M059J (cell line): ENCODE measurements around the gene CCDC73. TPM values are rescaled to one million over a fixed set of nuclear protein-coding genes. Genes with fewer than 3 reads are reported as not detected.
"Not testable (repeated sequence)": the region's sequence is repeated elsewhere in the genome, so short reads cannot be mapped to it uniquely, and the experiment has no call there.

Experiments used
- DNase-seq: peaks from one replicate; pipeline ENCODE4 v3.0.0-alpha.2; 2012; ENCODE audit warnings: low read depth
- total RNA-seq: library from RNA; depleted of rRNA; stranded (reverse); fragments of >200 nt; shearing (Covaris generic); gene quantifications from 2 replicates; pipeline ENCODE4 v1.2.3, GENCODE V29; 2014

The CCDC73 gene
- total RNA-seq, 1 experiment from 2014 or later = not detected

DNA sequence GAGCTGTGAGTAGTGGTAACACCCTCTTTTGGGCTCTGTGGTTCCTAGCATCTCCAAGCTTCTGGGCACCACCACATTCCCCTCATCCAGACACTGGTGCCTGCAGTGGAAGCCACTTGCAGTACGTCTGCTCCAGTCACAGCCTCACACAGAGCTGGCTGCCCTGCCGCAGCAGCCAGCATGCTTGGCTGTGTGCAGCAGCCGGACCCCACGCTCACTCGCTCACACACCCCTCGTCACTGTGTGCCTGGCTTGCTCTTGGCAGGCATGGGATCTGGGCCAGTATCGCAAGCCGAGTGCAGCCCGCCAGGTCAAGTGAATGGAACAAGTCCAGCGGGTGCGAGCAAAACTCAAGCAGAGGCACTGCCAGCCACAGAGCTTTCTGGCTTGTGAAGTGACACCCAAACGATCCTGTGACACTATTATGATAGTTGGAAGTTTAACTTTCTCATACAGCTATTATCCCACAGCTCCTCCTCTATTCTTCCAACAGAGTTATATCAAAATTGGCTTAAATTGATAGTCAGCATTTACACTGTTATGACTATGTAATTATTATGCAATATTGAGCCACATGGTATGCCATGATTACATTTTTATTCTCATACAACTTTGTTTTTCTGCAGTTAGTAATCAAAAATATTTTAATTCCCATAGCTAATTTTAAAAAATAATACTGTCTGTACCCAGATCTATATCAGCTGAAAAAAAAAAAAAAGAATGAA is 89.0 kb downstream of the CCDC73 start:
- DNase-seq = no peak

DNA sequence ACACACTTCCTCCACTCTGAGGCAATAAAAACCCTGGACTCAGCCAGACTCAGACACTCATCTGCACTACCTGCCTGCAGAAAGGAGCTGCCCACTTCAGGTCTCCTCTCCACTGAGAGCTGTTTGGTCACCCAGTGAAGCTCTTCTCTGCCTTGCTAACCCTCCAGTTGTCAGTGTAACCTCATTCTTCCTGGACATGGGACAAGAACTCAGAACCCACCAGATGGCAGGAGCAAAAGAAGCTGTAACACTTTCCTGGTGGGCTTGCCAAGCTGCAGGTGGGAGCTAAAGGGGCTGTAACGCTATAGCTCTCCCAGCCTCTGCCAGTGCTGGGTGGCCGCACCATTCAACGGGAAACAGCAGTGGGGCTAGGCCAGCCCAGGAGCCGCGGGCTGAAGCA is 89.7 kb downstream of the CCDC73 start:
- DNase-seq = no peak

DNA sequence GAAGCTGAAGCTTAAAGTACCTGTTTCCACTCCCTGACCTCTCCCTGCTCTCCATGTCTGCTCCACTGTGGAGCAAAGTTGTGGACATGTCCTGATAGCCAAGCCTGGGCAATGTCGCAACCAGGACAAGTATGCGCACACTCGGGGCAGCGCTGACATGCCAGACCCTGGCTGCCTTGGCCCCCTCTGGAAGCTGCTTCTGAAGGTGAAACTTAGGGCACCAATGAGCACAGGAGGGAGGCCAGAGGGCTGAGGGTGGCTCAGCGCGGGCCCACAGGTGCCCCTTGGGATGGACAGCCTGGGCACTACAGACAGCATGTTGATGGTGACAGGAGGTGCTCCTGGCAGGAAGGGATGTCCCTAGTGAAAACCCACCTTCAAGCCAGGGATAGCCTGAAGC is 90.2 kb downstream of the CCDC73 start:
- no peak for DNase-seq

DNA sequence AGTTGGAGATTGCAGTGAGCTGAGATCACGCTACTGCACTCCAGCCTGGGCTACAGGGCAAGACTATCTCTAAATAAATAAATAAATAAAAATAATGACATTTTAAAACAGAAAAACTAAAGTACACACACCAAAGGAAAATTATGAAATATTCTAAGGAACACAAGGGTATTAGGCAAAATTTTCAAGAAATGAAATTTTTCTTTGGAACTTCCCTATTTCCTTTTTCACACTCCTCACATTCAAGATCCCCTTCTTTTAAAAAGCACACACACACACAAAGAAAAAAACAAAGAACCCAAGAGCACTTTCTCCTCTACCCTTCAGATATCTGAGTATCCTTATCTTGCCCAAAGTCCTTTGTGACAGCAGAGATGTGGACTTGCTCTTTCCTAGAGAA is 92.8 kb downstream of the CCDC73 start:
- no peak for DNase-seq

DNA sequence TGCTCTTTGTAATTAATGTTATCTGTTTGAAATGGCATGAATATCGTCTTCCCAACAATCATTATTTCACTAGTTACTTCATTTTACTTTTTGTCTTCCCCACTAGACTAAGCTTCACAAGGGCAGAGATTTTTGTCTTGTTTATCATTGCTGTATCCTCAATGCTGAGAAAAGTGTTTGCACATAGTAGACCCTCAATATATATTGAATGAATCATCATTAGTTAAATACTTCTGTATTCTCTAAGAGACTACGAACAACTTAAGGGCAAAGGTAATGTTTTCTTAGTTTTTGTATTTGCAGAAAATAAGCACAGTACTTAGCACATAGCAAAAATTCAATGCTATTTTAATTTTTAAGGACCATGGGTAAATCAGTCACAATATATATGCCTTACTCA is 95.9 kb downstream of the CCDC73 start:
- DNase-seq = no peak

DNA sequence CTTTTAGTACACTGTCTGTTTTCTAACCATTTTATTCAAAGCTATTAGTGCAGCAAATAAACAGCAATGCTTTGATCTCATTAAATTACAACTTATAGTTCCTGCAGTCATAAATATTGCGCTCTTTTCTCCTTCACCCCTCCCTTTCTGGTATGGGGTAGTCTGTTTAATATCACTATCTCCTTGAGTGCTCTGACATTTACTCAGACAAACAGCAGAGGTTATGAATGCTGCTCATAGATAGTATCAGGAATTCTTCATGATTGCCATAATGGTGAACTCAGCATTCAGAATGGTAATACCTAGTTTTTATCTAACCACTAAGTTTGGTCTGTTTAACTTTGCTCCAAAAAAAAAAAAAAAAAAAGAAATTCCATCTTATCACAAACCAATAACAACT is 123.4 kb downstream of the CCDC73 start:
- no peak for DNase-seq

DNA sequence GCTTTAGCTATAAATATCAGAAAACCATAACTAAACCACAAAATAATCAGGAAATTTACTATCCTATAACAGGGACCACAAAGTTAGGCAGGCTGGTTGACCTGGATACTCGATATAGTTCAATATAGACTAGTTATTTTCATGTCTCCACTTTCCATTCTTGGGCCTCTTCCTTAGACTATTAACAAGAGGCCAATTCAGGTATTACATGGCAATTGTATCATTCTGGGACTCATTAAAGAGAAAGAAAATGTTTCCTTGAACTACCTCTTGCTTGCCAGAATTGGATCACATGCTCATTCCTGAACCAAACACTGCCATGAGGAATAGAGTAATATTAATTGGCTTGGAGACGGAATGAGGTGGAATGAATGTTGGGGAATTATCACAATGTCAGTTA is 134.8 kb downstream of the CCDC73 start:
- DNase-seq = peak; percentile 17

DNA sequence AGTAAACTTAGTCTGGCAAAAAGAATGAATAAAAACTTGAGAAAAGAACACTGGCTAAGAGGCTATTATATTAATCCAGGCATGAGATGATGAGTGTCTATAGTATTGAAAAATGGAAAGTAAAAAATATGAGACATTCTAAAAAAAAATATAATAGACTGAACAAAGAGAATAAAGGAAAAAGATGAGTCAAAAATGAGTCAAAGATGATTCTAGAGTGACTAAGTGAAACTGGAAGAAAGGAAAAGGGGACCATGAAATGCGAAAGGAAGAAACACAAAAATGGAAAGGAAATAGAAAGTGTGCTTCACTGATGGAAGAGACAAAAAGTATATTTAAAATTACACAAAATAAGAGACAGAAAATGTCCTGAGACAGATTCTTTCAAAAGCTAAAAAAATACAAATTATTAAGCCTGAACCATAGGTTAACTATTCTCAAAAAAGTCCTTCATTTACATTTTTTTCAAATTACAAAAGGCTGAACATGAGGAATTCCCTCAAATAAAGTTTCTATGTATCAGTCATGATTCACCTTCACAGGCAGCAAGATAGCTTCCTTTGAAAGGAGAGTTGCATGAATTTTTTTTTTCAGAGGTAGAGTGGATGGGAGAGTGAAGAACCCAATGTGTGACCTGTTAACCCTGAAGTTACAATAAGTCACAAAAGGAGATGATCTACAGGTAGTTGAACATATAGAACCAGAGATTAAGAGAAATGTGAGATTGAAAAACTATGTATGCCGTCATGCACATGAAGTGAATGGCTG is 135.6 kb downstream of the CCDC73 start:
- DNase-seq = peak; percentile 63

DNA sequence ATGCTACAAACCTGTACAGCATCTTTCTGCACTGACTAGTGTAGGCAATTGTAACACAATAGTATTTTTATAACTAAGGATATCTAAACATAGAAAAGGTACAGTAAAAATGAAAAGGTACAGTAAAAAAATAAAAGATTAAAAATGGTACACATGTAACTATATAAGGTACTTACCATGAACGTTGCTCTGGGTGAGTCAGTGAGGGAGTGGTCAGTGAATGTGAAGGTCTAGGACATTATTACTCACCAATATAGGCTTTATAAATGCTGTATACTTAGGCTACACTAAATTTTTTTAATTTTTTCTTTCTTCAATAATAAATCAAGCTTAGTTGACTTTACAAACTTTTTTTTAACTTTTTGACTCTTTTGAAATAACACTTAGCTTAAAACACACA is 150.9 kb downstream of the CCDC73 start:
- DNase-seq = peak; percentile 55

DNA sequence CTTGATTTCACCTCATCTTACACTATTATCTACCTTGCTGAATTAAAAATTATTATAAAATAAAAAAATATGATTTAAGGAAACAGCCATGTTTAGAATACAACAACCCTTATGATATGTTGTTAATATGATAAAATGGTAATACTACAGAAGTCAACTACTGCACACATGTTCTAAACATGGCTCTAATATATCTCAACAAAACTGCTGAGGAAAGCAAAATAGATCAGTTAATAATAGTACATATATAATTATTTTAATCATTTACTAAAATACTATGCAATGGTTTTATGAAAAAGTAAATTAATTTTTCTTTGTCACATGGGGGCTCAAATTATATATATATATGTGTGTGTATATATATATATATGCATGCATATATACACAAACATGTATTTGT is 153.1 kb downstream of the CCDC73 start:
- DNase-seq = no peak

DNA sequence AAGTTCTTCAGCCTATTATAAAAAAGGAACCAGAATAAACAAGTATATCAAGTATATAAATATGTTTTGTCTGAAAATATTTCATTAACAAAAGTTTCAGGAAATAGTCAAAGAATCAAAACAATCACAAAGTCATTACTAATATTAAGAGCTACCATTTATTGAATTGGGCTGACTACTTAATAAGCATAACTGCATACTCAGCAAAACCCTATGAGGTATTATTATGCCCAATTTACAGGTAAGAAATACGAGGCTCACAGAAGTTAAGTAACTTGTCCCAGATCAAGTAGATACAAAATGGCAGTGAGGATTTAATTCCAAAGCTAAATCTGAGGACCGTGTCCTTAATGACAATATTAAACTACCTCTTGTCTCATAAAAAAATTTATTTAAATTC is 158.6 kb downstream of the CCDC73 start:
- no peak for DNase-seq

DNA sequence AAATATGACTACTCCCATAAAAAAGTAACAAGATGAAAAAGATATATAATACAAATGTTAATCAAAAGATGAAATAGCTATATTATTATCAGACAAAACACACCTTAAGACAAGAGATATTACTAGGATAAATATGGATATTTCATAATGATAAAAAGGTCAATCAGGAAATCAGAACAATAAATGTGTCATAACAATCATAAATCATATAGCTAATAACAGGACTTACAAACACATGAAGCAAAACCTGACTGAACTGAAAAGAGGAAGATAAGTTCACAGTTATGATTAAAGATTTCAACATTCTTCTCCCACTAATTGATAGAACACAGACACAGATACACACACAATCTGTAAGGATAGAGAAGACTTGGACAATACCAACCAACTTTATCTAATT is 163.6 kb downstream of the CCDC73 start:
- no peak for DNase-seq

DNA sequence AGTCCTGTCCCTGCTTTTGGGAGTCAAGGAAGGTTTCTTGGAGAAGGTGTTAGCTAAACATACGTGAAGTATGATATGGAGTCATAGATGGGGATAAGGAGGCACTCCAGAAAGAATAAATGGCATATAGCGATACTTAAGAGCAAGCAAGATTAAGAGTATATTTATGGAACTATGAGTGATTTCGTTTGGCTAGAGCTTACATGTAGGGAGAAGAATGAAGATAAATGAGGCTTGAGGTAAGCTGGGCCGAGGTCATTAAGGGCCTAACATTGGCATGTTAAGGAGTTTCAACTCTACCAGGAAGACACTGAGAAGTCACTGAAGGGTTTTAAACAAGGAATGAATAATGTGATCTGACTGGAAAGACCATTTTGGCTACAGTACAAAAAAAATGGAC is 177.6 kb downstream of the CCDC73 start:
- no peak for DNase-seq

DNA sequence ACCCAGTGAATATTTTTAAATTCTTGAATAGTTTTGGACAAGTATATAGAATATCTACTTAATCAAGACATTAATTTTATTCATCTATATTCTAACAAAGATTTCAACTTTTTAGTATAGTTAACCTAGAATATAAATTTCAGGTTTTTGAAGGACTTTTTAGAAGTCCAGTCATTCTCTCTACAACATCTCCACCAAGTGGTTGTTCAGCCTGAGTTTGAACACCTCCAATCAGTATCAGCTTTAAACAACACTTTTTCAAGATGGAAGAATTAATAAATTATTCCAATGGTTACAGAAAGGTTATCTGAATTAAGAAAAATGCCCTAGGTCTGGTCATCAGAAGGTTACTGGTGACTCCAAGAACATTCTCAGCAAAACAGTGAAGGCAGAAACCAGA is 179.0 kb downstream of the CCDC73 start:
- peak; percentile 14 for DNase-seq

DNA sequence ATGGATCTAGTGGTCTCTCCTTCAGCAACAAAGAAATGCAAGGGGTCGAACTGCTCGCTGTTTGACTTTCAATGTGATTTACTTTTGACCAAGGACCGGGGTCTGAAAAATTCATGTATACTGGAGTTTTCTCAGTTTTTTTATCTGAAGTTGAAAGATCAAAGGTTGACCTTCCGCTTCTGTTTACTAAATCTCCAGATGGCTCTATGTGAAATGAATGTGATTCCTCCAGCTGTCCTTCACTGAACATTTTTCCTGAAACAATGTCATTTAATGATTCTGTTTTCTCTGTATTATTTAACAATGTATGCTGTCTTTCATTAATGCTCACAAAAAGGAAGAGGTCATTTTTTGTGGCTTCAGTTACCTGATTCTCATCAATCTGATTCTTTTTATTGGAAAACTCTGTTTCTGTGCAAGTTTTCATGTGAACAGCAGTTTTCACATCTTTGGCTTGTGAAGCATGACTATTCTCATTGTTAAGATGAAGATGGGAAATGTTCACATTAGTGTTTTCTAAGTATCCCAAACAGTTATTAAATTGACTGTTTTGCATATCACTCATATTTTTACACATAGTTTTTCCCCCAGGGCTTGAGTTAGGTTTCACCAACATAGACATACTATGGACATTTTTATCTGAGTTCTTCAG is 180.8 kb downstream of the CCDC73 start:
- no peak for DNase-seq

DNA sequence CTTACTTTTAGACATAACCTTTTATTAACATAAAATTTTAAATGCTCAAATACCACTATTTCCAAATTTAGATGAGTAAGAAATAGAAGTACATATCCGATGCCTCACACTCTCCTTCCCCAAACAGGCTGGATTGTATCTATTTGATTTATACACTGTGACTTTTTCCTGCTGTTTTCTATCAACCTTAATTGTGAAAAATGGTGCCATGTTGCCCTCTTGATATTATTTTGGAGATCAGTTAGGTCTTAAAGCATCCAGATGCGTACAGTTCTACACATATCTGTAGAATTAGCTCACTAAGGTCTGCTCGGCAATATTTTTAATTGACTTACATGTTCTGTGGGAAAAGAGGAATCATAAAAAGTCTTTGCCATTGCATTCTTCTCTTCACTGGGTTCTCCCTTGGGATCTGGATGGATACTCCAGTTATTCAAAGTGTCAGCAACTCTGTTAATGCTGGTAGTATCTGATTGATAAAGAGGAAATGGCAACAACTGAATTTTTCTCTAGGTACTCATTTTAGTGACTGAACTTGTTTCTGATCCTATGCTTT is 183.6 kb downstream of the CCDC73 start:
- no peak for DNase-seq

DNA sequence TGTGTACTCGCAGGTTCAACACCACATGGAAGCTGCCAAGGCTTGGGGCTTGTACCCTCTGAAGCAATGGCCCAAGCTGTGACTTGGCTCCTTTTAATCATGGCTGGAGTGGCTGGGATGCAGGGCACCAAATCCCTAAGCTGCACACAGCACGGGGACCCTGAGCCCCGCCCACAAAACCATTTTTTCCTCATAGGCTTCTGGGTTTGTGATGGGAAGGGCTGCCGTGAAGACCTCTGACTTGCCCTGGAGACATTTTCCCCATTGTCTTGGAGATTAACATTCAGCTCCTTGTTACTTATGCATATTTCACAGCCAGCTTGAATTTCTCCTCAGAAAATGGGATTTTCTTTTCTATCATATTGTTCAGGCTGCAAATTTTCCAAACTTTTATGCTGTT is 185.6 kb downstream of the CCDC73 start:
- not testable (repeated sequence) for DNase-seq

DNA sequence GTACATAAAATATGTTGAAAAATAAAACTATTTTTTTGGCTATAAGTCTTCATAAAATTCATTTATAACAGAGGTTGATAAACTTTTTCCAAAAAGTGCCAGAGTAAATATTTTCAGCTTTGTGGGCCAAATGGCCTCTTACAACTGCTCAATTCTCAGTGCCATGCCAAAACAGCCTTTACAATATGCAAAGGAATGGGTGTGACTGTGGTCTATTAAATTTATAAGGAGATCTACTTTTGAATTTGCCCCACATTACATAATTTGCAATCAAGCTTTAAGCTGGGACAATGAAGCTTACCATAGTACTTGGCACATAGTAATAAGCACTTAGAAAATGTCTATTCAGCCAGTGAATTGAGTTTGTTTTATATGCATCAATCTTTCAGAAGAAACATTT is 188.2 kb downstream of the CCDC73 start:
- DNase-seq = no peak

DNA sequence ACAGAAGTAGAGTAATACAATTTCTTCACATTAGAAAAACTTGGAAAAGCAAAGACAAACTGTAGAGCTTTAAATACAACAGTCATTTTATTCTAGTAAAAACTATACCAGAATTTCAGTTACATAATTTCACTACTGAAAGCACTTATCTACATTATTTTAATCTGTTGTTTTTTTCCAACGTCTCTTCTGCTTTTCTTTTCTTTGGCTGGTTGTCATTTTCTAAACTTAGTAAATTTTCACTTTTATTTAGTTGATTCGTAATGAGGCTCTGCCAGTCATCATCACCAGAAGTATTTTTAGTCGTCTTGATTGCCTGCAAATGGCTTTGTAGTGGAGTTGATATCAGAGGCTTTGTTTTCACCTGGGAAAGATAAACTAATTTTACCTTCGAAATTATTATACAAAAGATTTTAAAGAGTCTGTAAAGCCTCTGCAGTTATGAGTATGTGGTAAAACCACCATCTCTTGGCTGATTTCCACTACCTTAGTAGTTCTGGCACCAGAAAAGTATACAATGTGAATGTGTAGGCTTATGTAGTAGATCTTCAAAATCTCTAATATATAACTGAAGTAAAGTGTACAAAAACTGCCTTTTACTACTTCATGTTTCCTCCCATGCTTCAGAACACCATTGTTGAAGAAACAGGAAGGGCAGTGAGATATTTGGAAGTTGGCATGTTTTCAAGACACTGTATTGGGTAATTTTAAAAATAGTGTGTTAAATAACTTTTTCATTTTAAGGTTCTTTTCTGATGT is 191.6 kb downstream of the CCDC73 start:
- peak; percentile 23 for DNase-seq

DNA sequence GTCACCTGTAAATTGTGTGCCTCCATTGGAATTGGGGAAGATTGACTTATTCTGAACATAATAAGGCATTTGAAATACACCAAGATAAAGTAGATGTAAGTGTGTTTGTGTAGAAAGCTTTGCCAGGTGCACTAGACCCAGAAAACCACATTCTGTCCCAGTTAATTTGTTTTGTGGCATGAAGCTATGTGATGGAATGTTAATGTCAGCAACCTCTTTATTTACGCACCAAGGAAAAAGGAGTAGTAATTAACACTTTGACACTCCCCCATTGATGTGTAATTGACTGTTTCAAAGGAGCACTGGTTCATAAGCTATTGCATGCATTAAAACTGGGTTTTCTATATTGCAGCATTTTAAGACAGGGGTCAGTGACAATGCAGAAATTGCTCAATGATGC is 196.5 kb downstream of the CCDC73 start:
- DNase-seq = no peak

DNA sequence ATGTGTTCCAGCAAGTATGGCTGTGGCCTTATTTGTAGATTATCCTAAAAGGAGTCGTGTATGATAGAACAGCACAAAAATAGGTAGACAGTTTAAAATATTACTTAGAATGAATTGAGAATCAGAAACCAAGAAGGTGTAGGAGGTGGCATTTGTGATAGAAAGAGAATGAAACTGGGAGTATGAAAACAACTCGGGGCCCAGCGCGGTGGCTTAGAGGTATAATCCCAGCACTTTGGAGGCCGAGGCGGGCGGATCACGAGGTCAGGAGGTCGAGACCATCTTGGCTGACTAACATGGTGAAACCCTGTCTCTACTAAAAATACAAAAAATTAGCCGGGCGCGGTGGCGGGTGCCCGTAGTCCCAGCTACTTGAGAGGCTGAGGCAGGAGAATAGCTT is 198.3 kb downstream of the CCDC73 start:
- DNase-seq = not testable (repeated sequence)

DNA sequence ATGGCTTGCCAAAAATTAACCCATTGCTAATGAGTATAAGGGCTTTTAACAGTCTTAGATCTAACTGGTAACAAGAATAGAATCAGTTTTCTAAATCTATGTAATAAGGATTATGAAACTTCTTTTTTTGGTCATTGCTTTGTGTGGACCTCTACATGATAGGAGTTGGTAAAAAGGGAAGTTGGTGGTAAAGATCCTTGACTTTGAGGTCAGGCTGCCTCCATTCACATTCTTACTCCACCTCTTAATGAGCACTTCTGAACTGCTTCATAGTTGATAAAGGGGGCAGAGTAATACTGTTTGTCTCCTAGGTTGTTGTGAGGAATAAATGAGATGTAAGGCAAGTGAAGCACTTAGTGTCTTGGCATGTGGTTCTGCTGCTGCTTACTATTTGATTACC is 200.2 kb downstream of the CCDC73 start:
- DNase-seq = no peak
